SK-N-SH treated with all-trans-retinoic acid at 6 μM for 48 hours (cell line): Measurements from ENCODE around the gene MED27.

Source experiments
- ATAC-seq: fragments of 200-7000 bp; cut with Tn5 transposase; 3 replicates; pipeline ENCODE4 v1.9.1; 2020; ENCODE audit warnings: mild to moderate bottlenecking, moderate library complexity
- ARNTL ChIP-seq: fragments of 450-650 bp; formaldehyde crosslinking; IDR thresholded peaks from 2 replicates; pipeline ENCODE4 v1.5.0; 2020; ENCODE audit warnings: low read depth, mild to moderate bottlenecking, moderate library complexity, borderline replicate concordance
- BACH2 ChIP-seq: fragments of 250-450 bp; sonication (Bioruptor Pico); IDR thresholded peaks from 2 replicates; pipeline ENCODE4 v1.9.0; 2021; ENCODE audit warnings: mild to moderate bottlenecking, borderline replicate concordance
- CSDC2 ChIP-seq: fragments of 250-450 bp; sonication (Bioruptor Pico); IDR thresholded peaks from 2 replicates; pipeline ENCODE4 v1.5.0; 2020; ENCODE audit warnings: mild to moderate bottlenecking, moderate library complexity
- ESRRG ChIP-seq: fragments of 250-450 bp; sonication (Bioruptor Pico); IDR thresholded peaks from 2 replicates; pipeline ENCODE4 v1.6.1; 2021; ENCODE audit warnings: mild to moderate bottlenecking
- GLIS3 ChIP-seq: fragments of 250-450 bp; sonication (Bioruptor Pico); IDR thresholded peaks from 2 replicates; pipeline ENCODE4 v1.5.0; 2020; ENCODE audit warnings: mild to moderate bottlenecking, moderate library complexity
- ISL1 ChIP-seq: fragments of 250-450 bp; sonication (Bioruptor Pico); IDR thresholded peaks from 2 replicates; pipeline ENCODE4 v2.1.2; 2022; ENCODE audit warnings: mild to moderate bottlenecking, moderate library complexity
- OSR1 ChIP-seq: fragments of 250-450 bp; sonication (Bioruptor Pico); IDR thresholded peaks from 2 replicates; pipeline ENCODE4 v1.8.0; 2022; ENCODE audit warnings: moderate library complexity, mild to moderate bottlenecking, inconsistent platforms
- PPARA ChIP-seq: fragments of 250-450 bp; sonication (Bioruptor Pico); IDR thresholded peaks from 2 replicates; pipeline ENCODE4 v1.5.0; 2020; ENCODE audit warnings: mild to moderate bottlenecking, borderline replicate concordance
- RARB ChIP-seq: fragments of 250-450 bp; sonication (Bioruptor Pico); IDR thresholded peaks from 2 replicates; pipeline ENCODE4 v1.8.0; 2021; ENCODE audit warnings: mild to moderate bottlenecking, moderate library complexity
- SNAI2 ChIP-seq: fragments of 250-450 bp; sonication (Bioruptor Pico); IDR thresholded peaks from 2 replicates; pipeline ENCODE4 v1.5.0; 2020; ENCODE audit warnings: mild to moderate bottlenecking, moderate library complexity
- TCF4 ChIP-seq: fragments of 250-450 bp; sonication (Bioruptor Pico); IDR thresholded peaks from 2 replicates; pipeline ENCODE4 v1.8.0; 2021; ENCODE audit warnings: mild to moderate bottlenecking, moderate library complexity, borderline replicate concordance
- TOX ChIP-seq: fragments of 250-450 bp; sonication (Bioruptor Pico); IDR thresholded peaks from 2 replicates; pipeline ENCODE4 v1.8.0; 2021; ENCODE audit warnings: mild to moderate bottlenecking, moderate library complexity, borderline replicate concordance
- ZC3H10 ChIP-seq: fragments of 250-450 bp; sonication (Bioruptor Pico); IDR thresholded peaks from 2 replicates; pipeline ENCODE4 v1.5.1; 2021; ENCODE audit warnings: mild to moderate bottlenecking, moderate library complexity
- ZFP3 ChIP-seq: fragments of 250-450 bp; sonication (Bioruptor Pico); IDR thresholded peaks from 2 replicates; pipeline ENCODE4 v1.5.0; 2020; ENCODE audit warnings: mild to moderate bottlenecking, moderate library complexity
- ZFP30 ChIP-seq: fragments of 450-650 bp; formaldehyde crosslinking; IDR thresholded peaks from 2 replicates; pipeline ENCODE4 v1.5.0; 2022; ENCODE audit warnings: mild to moderate bottlenecking, moderate library complexity
- ZNF565 ChIP-seq: fragments of 450-650 bp; formaldehyde crosslinking; conservative IDR thresholded peaks from 2 replicates; pipeline ENCODE4 v1.5.0; 2020; ENCODE audit warnings: low read depth, mild to moderate bottlenecking, moderate library complexity
- ZNF70 ChIP-seq: fragments of 450-650 bp; formaldehyde crosslinking; IDR thresholded peaks from 2 replicates; pipeline ENCODE4 v1.5.0; 2020; ENCODE audit warnings: mild to moderate bottlenecking, moderate library complexity
- ZNF8 ChIP-seq: fragments of 450-650 bp; formaldehyde crosslinking; IDR thresholded peaks from 2 replicates; pipeline ENCODE4 v1.5.0; 2020; ENCODE audit warnings: mild to moderate bottlenecking, moderate library complexity
- TF ChIP-seq, protein P1 (sequence below): fragments of 250-450 bp; sonication (Bioruptor Pico); IDR thresholded peaks from 2 replicates; pipeline ENCODE4 v1.8.0; 2020; ENCODE audit warnings: mild to moderate bottlenecking, moderate library complexity, borderline replicate concordance
- TF ChIP-seq, protein P2 (sequence below): fragments of 250-450 bp; sonication (Bioruptor Pico); IDR thresholded peaks from 2 replicates; pipeline ENCODE4 v1.5.0; 2020; ENCODE audit warnings: mild to moderate bottlenecking, moderate library complexity
- TF ChIP-seq, protein P3 (sequence below): fragments of 250-450 bp; sonication (Bioruptor Pico); IDR thresholded peaks from 2 replicates; pipeline ENCODE4 v1.5.1; 2021; ENCODE audit warnings: mild to moderate bottlenecking, moderate library complexity
- TF ChIP-seq, protein P4 (sequence below): fragments of 250-450 bp; sonication (Bioruptor Pico); IDR thresholded peaks from 2 replicates; pipeline ENCODE4 v1.8.0; 2021; ENCODE audit warnings: low read depth, mild to moderate bottlenecking, moderate library complexity, borderline replicate concordance
- TF ChIP-seq, protein P5 (sequence below): fragments of 250-450 bp; sonication (Bioruptor Pico); IDR thresholded peaks from 2 replicates; pipeline ENCODE4 v1.5.1; 2020; ENCODE audit warnings: low read depth, mild to moderate bottlenecking, moderate library complexity

MED27 gene

DNA sequence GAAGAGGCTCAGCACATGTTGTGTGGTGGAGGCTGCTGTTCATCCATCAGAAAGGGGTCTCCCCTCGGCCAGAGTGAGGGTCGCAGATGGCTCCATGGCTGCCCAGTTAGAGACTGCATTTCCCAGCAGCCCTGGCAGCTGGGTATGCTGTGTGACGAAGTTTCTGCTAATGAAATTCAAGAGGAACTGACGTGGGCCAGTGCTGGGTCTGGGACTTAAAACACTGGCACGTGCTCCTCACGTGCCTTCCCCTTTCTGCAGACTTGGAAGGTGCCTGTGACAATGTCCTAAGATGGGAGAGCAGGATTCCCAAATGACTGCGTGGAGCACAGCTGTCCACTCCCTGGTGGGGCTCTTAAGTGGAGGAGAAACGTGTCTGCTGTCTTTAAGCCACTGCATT is 225.3 kb downstream of the MED27 start:
- ATAC-seq = no peak
- TF ChIP-seq BACH2 (no peak), ESRRG (CRISPR knock-in tag) (no peak), CSDC2 (no peak), SNAI2 (CRISPR knock-in tag) (no peak), ARNTL (no peak), ISL1 (CRISPR knock-in tag) (no peak), TOX (CRISPR knock-in tag) (no peak), RARB (CRISPR knock-in tag) (no peak), ZNF8 (CRISPR knock-in tag) (no peak), GLIS3 (CRISPR knock-in tag) (no peak), TCF4 (CRISPR knock-in tag) (no peak), OSR1 (CRISPR knock-in tag) (no peak), PPARA (CRISPR knock-in tag) (no peak), ZFP3 (CRISPR knock-in tag) (no peak)
- TF ChIP-seq, protein P1, sequence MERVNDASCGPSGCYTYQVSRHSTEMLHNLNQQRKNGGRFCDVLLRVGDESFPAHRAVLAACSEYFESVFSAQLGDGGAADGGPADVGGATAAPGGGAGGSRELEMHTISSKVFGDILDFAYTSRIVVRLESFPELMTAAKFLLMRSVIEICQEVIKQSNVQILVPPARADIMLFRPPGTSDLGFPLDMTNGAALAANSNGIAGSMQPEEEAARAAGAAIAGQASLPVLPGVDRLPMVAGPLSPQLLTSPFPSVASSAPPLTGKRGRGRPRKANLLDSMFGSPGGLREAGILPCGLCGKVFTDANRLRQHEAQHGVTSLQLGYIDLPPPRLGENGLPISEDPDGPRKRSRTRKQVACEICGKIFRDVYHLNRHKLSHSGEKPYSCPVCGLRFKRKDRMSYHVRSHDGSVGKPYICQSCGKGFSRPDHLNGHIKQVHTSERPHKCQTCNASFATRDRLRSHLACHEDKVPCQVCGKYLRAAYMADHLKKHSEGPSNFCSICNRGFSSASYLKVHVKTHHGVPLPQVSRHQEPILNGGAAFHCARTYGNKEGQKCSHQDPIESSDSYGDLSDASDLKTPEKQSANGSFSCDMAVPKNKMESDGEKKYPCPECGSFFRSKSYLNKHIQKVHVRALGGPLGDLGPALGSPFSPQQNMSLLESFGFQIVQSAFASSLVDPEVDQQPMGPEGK = no peak
- TF ChIP-seq, protein P2, sequence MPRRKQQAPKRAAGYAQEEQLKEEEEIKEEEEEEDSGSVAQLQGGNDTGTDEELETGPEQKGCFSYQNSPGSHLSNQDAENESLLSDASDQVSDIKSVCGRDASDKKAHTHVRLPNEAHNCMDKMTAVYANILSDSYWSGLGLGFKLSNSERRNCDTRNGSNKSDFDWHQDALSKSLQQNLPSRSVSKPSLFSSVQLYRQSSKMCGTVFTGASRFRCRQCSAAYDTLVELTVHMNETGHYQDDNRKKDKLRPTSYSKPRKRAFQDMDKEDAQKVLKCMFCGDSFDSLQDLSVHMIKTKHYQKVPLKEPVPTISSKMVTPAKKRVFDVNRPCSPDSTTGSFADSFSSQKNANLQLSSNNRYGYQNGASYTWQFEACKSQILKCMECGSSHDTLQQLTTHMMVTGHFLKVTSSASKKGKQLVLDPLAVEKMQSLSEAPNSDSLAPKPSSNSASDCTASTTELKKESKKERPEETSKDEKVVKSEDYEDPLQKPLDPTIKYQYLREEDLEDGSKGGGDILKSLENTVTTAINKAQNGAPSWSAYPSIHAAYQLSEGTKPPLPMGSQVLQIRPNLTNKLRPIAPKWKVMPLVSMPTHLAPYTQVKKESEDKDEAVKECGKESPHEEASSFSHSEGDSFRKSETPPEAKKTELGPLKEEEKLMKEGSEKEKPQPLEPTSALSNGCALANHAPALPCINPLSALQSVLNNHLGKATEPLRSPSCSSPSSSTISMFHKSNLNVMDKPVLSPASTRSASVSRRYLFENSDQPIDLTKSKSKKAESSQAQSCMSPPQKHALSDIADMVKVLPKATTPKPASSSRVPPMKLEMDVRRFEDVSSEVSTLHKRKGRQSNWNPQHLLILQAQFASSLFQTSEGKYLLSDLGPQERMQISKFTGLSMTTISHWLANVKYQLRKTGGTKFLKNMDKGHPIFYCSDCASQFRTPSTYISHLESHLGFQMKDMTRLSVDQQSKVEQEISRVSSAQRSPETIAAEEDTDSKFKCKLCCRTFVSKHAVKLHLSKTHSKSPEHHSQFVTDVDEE (CRISPR knock-in tag) = no peak
- TF ChIP-seq, protein P3, sequence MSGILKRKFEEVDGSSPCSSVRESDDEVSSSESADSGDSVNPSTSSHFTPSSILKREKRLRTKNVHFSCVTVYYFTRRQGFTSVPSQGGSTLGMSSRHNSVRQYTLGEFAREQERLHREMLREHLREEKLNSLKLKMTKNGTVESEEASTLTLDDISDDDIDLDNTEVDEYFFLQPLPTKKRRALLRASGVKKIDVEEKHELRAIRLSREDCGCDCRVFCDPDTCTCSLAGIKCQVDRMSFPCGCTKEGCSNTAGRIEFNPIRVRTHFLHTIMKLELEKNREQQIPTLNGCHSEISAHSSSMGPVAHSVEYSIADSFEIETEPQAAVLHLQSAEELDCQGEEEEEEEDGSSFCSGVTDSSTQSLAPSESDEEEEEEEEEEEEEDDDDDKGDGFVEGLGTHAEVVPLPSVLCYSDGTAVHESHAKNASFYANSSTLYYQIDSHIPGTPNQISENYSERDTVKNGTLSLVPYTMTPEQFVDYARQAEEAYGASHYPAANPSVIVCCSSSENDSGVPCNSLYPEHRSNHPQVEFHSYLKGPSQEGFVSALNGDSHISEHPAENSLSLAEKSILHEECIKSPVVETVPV (CRISPR knock-in tag) = no peak

DNA sequence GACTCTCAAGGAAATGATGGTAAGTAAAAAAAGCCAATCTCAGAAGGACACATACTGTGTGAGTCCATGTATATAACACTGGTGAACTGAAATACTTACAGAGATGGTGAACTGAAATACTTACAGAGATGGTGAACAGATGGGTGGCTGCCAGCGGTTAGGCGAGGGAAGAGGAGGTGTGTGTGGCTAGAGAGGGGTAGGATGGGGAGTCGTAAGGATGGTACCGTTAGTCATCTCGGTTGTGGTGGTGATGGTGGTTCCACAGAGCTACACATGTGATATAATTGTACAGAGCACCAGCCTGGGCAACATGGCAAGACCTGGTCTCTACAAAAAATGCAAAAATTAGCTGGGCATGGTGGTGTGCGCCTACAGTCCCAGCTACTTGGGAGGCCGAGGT is 226.2 kb downstream of the MED27 start:
- TF ChIP-seq ZNF70 (no peak), ZNF565 (CRISPR knock-in tag) (no peak), ZC3H10 (CRISPR knock-in tag) (no peak), CSDC2 (no peak), RARB (CRISPR knock-in tag) (no peak), ISL1 (CRISPR knock-in tag) (no peak), PPARA (CRISPR knock-in tag) (no peak), ZFP30 (no peak)
- TF ChIP-seq, protein P4, sequence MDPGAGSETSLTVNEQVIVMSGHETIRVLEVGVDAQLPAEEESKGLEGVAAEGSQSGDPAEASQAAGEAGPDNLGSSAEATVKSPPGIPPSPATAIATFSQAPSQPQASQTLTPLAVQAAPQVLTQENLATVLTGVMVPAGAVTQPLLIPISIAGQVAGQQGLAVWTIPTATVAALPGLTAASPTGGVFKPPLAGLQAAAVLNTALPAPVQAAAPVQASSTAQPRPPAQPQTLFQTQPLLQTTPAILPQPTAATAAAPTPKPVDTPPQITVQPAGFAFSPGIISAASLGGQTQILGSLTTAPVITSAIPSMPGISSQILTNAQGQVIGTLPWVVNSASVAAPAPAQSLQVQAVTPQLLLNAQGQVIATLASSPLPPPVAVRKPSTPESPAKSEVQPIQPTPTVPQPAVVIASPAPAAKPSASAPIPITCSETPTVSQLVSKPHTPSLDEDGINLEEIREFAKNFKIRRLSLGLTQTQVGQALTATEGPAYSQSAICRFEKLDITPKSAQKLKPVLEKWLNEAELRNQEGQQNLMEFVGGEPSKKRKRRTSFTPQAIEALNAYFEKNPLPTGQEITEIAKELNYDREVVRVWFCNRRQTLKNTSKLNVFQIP (CRISPR knock-in tag) = no peak
- TF ChIP-seq, all 23 proteins: peak for 0
- ATAC-seq = no peak

DNA sequence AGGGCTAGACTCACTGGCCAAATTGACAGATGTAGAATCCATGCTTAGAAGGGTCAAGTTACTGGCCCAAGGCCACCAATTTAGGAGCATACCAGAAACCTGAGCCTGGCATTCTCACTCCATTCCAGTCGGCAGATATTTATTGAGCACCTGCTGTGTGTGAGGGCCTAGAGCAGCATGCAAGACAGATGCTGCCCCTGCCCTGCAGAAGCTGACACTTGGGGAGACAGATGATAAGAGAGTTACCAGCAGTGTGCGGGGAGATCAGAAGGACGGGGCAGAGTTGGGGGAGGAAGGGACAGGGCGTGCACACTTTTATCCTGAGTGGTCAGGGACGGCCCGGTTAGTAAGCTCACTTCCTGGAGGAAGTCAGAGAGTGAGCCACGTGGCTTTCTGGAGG is 228.3 kb downstream of the MED27 start:
- no peak for ATAC-seq
- TF ChIP-seq TCF4 (CRISPR knock-in tag) = no peak
- no peak for TF ChIP-seq ARNTL
- no peak for TF ChIP-seq ZNF70
- TF ChIP-seq GLIS3 (CRISPR knock-in tag) = no peak
- TF ChIP-seq CSDC2 = no peak
- no peak for TF ChIP-seq PPARA (CRISPR knock-in tag)
- no peak for TF ChIP-seq ZC3H10 (CRISPR knock-in tag)
- TF ChIP-seq TOX (CRISPR knock-in tag) = no peak
- TF ChIP-seq BACH2 = no peak
- TF ChIP-seq ISL1 (CRISPR knock-in tag) = no peak
- TF ChIP-seq, all 23 proteins: peak for 0

DNA sequence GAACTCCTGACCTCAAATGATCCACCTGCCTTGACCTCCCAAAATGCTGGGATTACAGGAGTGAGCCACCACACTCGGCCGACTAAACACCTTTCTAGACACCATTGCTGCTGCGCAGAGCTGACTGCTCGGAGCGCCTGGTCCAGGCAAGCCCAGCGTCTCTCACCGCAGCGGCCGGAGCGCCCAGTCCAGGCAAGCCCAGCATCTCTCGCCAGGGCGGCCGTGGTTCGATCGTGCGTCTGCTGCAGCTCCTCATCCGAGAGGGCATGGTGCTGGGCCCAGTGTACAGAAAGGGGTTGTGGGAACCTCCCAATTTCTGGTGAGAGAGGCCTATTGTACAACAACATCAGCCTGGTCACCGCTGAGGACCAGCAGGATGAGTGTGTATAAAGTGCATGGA is 230.3 kb downstream of the MED27 start:
- TF ChIP-seq RARB (CRISPR knock-in tag) (no peak), TCF4 (CRISPR knock-in tag) (no peak), TOX (CRISPR knock-in tag) (no peak), ZNF565 (CRISPR knock-in tag) (no peak)
- TF ChIP-seq, protein P5, sequence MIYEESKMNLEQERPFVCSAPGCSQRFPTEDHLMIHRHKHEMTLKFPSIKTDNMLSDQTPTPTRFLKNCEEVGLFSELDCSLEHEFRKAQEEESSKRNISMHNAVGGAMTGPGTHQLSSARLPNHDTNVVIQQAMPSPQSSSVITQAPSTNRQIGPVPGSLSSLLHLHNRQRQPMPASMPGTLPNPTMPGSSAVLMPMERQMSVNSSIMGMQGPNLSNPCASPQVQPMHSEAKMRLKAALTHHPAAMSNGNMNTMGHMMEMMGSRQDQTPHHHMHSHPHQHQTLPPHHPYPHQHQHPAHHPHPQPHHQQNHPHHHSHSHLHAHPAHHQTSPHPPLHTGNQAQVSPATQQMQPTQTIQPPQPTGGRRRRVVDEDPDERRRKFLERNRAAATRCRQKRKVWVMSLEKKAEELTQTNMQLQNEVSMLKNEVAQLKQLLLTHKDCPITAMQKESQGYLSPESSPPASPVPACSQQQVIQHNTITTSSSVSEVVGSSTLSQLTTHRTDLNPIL (CRISPR knock-in tag) = no peak
- TF ChIP-seq, protein P3 (CRISPR knock-in tag) = no peak
- ATAC-seq = no peak
